HEK293 (cell line): ENCODE data around the gene TOMM7.
A peak's percentile ranks its signal among the peaks of the same experiment; 100 is the strongest.

Source experiments
- CTCF ChIA-PET: fragments of 350-600 bp; formaldehyde crosslinking; extraction: SDS; loops from one replicate; lab custom pipeline; 2021; ENCODE audit warnings: antibody characterized with exemption; lab: Yijun Ruan, JAX
- POLR2A ChIA-PET: fragments of 300-600 bp; formaldehyde crosslinking; extraction: SDS; loops from one replicate; lab custom pipeline; 2020; ENCODE audit warnings: antibody characterized with exemption, inconsistent platforms; lab: Yijun Ruan, JAX
- H3K27ac ChIP-seq: fragments of 200-500 bp; sonication (Bioruptor generic); 2 replicates; pipeline ENCODE4 v1.5.1; 2014; ENCODE audit warnings: low read depth, low read length, control low read depth, inconsistent platforms; ENCODE audit errors: extremely low read depth
- H3K36me3 ChIP-seq, 2 experiments: fragments of 200-500 bp in 1 of 2; sonication (Bioruptor generic) in 1 of 2; 1 replicate in 1 of 2; 2 replicates in 1 of 2; pipeline ENCODE4 v1.5.1; 2014 to 2017; ENCODE audit warnings: inconsistent platforms in 2 of 2, low read length in 2 of 2; ENCODE audit not compliant: control insufficient read depth in 2 of 2, insufficient read depth in 1 of 2
- H3K4me1 ChIP-seq: fragments of 200-500 bp; sonication (Bioruptor generic); 2 replicates; pipeline ENCODE4 v1.5.1; 2014; ENCODE audit warnings: mild to moderate bottlenecking, low read length, inconsistent platforms; ENCODE audit not compliant: control insufficient read depth, insufficient read depth
- H3K4me3 ChIP-seq: 2 replicates; pipeline ENCODE4 v1.5.1; 2011; ENCODE audit warnings: low read depth, mild to moderate bottlenecking, control low read depth, low read length, moderate library complexity
- H3K9me3 ChIP-seq: fragments of 200-500 bp; sonication (Bioruptor generic); 2 replicates; pipeline ENCODE4 v1.5.1; 2014; ENCODE audit warnings: low read depth, low read length, inconsistent platforms; ENCODE audit not compliant: control insufficient read depth, insufficient read depth
- FEZF1 ChIP-seq: fragments of 450-650 bp; formaldehyde crosslinking; IDR thresholded peaks from 2 replicates; pipeline ENCODE4 v1.5.1; 2016; ENCODE audit warnings: missing biosample characterization, missing genetic modification characterization
- GLIS2 ChIP-seq: fragments of 450-650 bp; formaldehyde crosslinking; IDR thresholded peaks from 2 replicates; pipeline ENCODE4 v1.5.1; 2016; ENCODE audit warnings: missing biosample characterization, missing genetic modification characterization
- IKZF3 ChIP-seq: fragments of 450-650 bp; IDR thresholded peaks from 2 replicates; pipeline ENCODE4 v1.5.0; 2018; ENCODE audit warnings: missing biosample characterization, mild to moderate bottlenecking, missing genetic modification characterization, moderate library complexity
- SP3 ChIP-seq: fragments of 450-650 bp; formaldehyde crosslinking; IDR thresholded peaks from 2 replicates; pipeline ENCODE4 v1.5.1; 2016; ENCODE audit warnings: missing biosample characterization, missing genetic modification characterization
- YY2 ChIP-seq: fragments of 450-650 bp; formaldehyde crosslinking; IDR thresholded peaks from 2 replicates; pipeline ENCODE4 v1.5.1; 2016; ENCODE audit warnings: missing biosample characterization, missing genetic modification characterization
- ZFP37 ChIP-seq: fragments of 450-650 bp; formaldehyde crosslinking; IDR thresholded peaks from 2 replicates; pipeline ENCODE4 v1.5.1; 2016; ENCODE audit warnings: missing biosample characterization, missing genetic modification characterization
- ZNF10 ChIP-seq: fragments of 450-650 bp; formaldehyde crosslinking; IDR thresholded peaks from 2 replicates; pipeline ENCODE4 v1.5.1; 2017; ENCODE audit warnings: missing biosample characterization, missing genetic modification characterization
- ZNF138 ChIP-seq: fragments of 450-650 bp; formaldehyde crosslinking; IDR thresholded peaks from 2 replicates; pipeline ENCODE4 v1.5.1; 2016; ENCODE audit warnings: missing biosample characterization, missing genetic modification characterization, borderline replicate concordance
- ZNF140 ChIP-seq: fragments of 450-650 bp; formaldehyde crosslinking; IDR thresholded peaks from 2 replicates; pipeline ENCODE4 v1.5.1; 2016; ENCODE audit warnings: missing biosample characterization, missing genetic modification characterization
- ZNF248 ChIP-seq: fragments of 450-650 bp; formaldehyde crosslinking; IDR thresholded peaks from 2 replicates; pipeline ENCODE4 v1.5.1; 2017; ENCODE audit warnings: missing biosample characterization, missing genetic modification characterization
- ZNF292 ChIP-seq: fragments of 450-650 bp; formaldehyde crosslinking; IDR thresholded peaks from 2 replicates; pipeline ENCODE4 v1.5.1; 2016; ENCODE audit warnings: low read depth, missing biosample characterization, missing genetic modification characterization, borderline replicate concordance
- ZNF302 ChIP-seq: fragments of 450-650 bp; formaldehyde crosslinking; IDR thresholded peaks from 2 replicates; pipeline ENCODE4 v1.5.1; 2016; ENCODE audit warnings: missing biosample characterization, missing genetic modification characterization, low read depth
- ZNF311 ChIP-seq: fragments of 450-650 bp; formaldehyde crosslinking; IDR thresholded peaks from 2 replicates; pipeline ENCODE4 v1.5.1; 2017; ENCODE audit warnings: missing biosample characterization, missing genetic modification characterization, borderline replicate concordance
- ZNF37A ChIP-seq: fragments of 450-650 bp; IDR thresholded peaks from 2 replicates; pipeline ENCODE4 v1.5.1; 2018; ENCODE audit warnings: missing biosample characterization, missing genetic modification characterization
- ZNF394 ChIP-seq: fragments of 450-650 bp; formaldehyde crosslinking; IDR thresholded peaks from 2 replicates; pipeline ENCODE4 v1.5.1; 2016; ENCODE audit warnings: missing biosample characterization, missing genetic modification characterization, mild to moderate bottlenecking, moderate library complexity, borderline replicate concordance
- ZNF560 ChIP-seq: fragments of 450-650 bp; formaldehyde crosslinking; IDR thresholded peaks from 2 replicates; pipeline ENCODE4 v1.5.1; 2017; ENCODE audit warnings: missing biosample characterization, missing genetic modification characterization, borderline replicate concordance
- ZNF623 ChIP-seq: fragments of 450-650 bp; formaldehyde crosslinking; IDR thresholded peaks from 2 replicates; pipeline ENCODE4 v1.5.1; 2016; ENCODE audit warnings: missing biosample characterization, missing genetic modification characterization
- ZNF624 ChIP-seq: fragments of 450-650 bp; formaldehyde crosslinking; IDR thresholded peaks from 2 replicates; pipeline ENCODE4 v1.5.1; 2017; ENCODE audit warnings: missing biosample characterization, missing genetic modification characterization
- ZNF747 ChIP-seq: fragments of 450-650 bp; formaldehyde crosslinking; IDR thresholded peaks from 2 replicates; pipeline ENCODE4 v1.5.1; 2016; ENCODE audit warnings: missing biosample characterization, missing genetic modification characterization
- ZNF776 ChIP-seq: fragments of 450-650 bp; formaldehyde crosslinking; IDR thresholded peaks from 2 replicates; pipeline ENCODE4 v1.5.0; 2017; ENCODE audit warnings: missing biosample characterization, missing genetic modification characterization, borderline replicate concordance
- ZXDB ChIP-seq: fragments of 450-650 bp; formaldehyde crosslinking; IDR thresholded peaks from 2 replicates; pipeline ENCODE4 v1.5.1; 2016; ENCODE audit warnings: missing biosample characterization, missing genetic modification characterization
- TF ChIP-seq, protein P1 (sequence below): fragments of 450-650 bp; formaldehyde crosslinking; IDR thresholded peaks from 2 replicates; pipeline ENCODE4 v1.5.1; 2016; ENCODE audit warnings: missing biosample characterization, missing genetic modification characterization
- TF ChIP-seq, protein P2 (sequence below): fragments of 450-650 bp; formaldehyde crosslinking; IDR thresholded peaks from 2 replicates; pipeline ENCODE4 v1.5.1; 2016; ENCODE audit warnings: missing biosample characterization, missing genetic modification characterization
- TF ChIP-seq, protein P3 (sequence below): fragments of 450-650 bp; formaldehyde crosslinking; IDR thresholded peaks from 2 replicates; pipeline ENCODE4; 2016; ENCODE audit warnings: missing biosample characterization, missing genetic modification characterization
- TF ChIP-seq, protein P4 (sequence below): fragments of 450-650 bp; formaldehyde crosslinking; IDR thresholded peaks from 2 replicates; pipeline ENCODE4 v1.5.1; 2016; ENCODE audit warnings: missing biosample characterization, missing genetic modification characterization
- TF ChIP-seq, protein P5 (sequence below): IDR thresholded peaks from 2 replicates; pipeline ENCODE4 v1.6.1; 2011; ENCODE audit warnings: mild to moderate bottlenecking, low read depth, low read length, borderline replicate concordance

TOMM7 gene

DNA sequence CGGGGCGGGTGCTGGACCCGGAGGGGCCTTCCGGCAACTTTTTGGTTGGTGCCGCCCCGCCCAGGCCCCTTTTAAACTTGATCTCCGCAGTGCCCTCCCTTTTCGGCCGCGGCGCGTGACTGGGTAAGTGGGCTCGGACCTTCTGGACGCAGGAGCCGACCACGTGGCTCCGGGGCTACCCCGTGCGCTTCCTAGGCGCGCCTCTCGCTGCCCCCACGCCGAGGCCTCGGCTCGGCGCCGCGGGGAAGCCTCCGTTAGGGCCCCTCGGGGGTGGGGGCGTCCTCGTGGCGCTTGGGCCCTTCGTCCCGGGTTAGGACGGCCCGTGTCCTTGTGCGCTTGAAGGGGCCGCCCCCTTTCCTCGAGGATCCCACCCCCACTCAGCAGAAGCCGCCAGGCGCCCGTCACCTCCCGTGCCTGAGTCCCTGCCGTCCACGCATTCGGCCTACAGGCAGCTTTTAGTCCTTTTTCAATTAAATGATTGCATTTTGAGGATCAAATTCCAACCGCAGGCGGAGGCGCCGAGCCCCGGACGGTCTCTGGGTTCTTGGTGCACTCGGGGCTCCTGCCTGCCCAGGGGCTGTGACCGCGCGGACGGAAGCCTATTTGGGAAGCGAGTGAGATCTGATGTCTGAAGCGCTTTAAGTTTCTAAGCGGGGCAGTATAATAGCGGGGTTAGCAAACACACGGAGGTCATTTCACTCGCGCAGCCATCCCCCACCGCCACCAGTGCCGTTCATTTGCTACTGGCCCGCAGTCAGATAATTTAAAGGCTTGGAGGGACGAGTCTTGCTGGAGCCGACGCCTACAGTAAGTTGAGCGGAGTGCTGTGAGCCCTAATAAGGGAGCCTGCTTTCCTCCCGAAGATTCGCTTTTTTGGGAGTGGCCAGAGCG, 31.8 kb upstream of the TOMM7 start (continued):
- TF ChIP-seq FEZF1 (no peak), YY2 (tag by site-specific recombination) (no peak), ZXDB (tag by site-specific recombination) (peak; percentile 95), GLIS2 (peak; percentile 93), ZNF302 (tag by site-specific recombination) (no peak), ZFP37 (tag by site-specific recombination) (no peak), ZNF560 (tag by site-specific recombination) (no peak), ZNF624 (tag by site-specific recombination) (no peak), ZNF10 (tag by site-specific recombination) (0 out of 2 replicates have a peak, but pooled peaks have one; percentile 30), SP3 (tag by site-specific recombination) (peak; percentile 62), ZNF138 (tag by site-specific recombination) (no peak)

DNA sequence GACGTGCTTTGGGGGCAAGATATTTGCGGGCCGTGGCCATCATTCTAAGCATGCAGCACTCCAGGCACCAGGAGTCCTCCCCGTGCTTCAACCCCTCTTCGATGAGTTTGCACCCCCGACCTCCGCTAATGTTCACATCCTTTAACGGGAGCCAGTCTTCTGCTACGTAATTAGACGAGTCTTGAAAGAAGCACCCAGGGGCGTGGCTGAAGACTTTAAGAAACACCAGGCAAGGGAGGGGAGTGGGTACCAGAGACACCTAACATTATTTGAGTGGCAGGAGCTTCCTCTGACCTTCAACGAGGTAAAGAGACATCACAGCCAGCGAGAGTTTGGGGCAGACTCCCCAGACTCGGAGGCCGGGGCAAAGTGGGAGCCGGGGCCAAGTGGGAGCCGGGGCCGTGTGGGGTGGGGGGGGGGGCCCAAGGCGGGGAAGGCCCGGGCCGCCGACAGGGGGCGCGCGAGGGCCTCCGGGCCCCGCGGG, 31.1 kb upstream of the TOMM7 start:
- TF ChIP-seq, protein P1, sequence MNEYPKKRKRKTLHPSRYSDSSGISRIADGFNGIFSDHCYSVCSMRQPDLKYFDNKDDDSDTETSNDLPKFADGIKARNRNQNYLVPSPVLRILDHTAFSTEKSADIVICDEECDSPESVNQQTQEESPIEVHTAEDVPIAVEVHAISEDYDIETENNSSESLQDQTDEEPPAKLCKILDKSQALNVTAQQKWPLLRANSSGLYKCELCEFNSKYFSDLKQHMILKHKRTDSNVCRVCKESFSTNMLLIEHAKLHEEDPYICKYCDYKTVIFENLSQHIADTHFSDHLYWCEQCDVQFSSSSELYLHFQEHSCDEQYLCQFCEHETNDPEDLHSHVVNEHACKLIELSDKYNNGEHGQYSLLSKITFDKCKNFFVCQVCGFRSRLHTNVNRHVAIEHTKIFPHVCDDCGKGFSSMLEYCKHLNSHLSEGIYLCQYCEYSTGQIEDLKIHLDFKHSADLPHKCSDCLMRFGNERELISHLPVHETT: no peak
- no peak for TF ChIP-seq IKZF3 (tag by site-specific recombination)
- TF ChIP-seq, protein P2, sequence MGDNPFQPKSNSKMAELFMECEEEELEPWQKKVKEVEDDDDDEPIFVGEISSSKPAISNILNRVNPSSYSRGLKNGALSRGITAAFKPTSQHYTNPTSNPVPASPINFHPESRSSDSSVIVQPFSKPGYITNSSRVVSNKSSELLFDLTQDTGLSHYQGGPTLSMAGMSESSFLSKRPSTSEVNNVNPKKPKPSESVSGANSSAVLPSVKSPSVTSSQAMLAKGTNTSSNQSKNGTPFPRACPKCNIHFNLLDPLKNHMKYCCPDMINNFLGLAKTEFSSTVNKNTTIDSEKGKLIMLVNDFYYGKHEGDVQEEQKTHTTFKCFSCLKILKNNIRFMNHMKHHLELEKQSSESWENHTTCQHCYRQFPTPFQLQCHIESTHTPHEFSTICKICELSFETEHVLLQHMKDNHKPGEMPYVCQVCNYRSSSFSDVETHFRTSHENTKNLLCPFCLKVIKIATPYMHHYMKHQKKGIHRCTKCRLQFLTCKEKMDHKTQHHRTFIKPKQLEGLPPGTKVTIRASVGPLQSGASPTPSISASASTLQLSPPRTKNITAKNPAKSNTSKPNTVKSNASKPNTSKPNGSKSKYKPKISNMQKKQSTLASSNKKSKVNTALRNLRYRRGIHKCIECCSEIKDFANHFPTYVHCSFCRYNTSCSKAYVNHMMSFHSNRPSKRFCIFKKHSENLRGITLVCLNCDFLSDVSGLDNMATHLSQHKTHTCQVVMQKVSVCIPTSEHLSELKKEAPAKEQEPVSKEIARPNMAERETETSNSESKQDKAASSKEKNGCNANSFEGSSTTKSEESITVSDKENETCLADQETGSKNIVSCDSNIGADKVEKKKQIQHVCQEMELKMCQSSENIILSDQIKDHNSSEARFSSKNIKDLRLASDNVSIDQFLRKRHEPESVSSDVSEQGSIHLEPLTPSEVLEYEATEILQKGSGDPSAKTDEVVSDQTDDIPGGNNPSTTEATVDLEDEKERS (tag by site-specific recombination): no peak
- no peak for TF ChIP-seq ZNF311
- no peak for TF ChIP-seq ZNF623 (tag by site-specific recombination)
- TF ChIP-seq, protein P3, sequence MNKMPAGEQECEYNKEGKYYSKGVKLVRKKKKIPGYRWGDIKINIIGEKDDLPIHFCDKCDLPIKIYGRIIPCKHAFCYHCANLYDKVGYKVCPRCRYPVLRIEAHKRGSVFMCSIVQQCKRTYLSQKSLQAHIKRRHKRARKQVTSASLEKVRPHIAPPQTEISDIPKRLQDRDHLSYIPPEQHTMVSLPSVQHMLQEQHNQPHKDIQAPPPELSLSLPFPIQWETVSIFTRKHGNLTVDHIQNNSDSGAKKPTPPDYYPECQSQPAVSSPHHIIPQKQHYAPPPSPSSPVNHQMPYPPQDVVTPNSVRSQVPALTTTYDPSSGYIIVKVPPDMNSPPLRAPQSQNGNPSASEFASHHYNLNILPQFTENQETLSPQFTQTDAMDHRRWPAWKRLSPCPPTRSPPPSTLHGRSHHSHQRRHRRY (tag by site-specific recombination): no peak
- no peak for TF ChIP-seq ZFP37 (tag by site-specific recombination)
- TF ChIP-seq, protein P4, sequence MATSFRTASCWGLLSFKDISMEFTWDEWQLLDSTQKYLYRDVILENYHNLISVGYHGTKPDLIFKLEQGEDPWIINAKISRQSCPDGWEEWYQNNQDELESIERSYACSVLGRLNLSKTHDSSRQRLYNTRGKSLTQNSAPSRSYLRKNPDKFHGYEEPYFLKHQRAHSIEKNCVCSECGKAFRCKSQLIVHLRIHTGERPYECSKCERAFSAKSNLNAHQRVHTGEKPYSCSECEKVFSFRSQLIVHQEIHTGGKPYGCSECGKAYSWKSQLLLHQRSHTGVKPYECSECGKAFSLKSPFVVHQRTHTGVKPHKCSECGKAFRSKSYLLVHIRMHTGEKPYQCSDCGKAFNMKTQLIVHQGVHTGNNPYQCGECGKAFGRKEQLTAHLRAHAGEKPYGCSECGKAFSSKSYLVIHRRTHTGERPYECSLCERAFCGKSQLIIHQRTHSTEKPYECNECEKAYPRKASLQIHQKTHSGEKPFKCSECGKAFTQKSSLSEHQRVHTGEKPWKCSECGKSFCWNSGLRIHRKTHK (tag by site-specific recombination): no peak
- no peak for TF ChIP-seq ZNF248 (tag by site-specific recombination)
- TF ChIP-seq ZNF37A (tag by site-specific recombination): no peak
- no peak for TF ChIP-seq ZNF776 (tag by site-specific recombination)
- TF ChIP-seq, protein P5, sequence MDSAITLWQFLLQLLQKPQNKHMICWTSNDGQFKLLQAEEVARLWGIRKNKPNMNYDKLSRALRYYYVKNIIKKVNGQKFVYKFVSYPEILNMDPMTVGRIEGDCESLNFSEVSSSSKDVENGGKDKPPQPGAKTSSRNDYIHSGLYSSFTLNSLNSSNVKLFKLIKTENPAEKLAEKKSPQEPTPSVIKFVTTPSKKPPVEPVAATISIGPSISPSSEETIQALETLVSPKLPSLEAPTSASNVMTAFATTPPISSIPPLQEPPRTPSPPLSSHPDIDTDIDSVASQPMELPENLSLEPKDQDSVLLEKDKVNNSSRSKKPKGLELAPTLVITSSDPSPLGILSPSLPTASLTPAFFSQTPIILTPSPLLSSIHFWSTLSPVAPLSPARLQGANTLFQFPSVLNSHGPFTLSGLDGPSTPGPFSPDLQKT: no peak
- no peak for TF ChIP-seq ZNF394
- no peak for TF ChIP-seq YY2 (tag by site-specific recombination)
- no peak for TF ChIP-seq ZNF140 (tag by site-specific recombination)
- no peak for TF ChIP-seq ZNF292 (tag by site-specific recombination)
- TF ChIP-seq ZNF747 (tag by site-specific recombination): no peak
- H3K27ac ChIP-seq: no peak overlapping the region; the same call in 1 of the 2 replicates
- CTCF ChIA-PET: interaction anchor here (0.6 to 1.0 kb wide), 2 partner anchors 8 to 11 kb away, joined by 3 to 5 read pairs; no protein-coding TSS in a partner anchor
- no peaks in the 10 kb centered on the region; the same call in 1 of the 2 replicates for H3K4me1 ChIP-seq
- peaks cover 16 to 24% of the 10 kb centered on the region in 2 experiments for H3K36me3 ChIP-seq
- POLR2A ChIA-PET: no interaction called here
- H3K9me3 ChIP-seq: no peaks in the 10 kb centered on the region
- H3K4me3 ChIP-seq: peak overlapping the region; percentile 58
